NCI-H510A treated with DMSO at 0.1 percent for 48 hours (cell line): ENCODE results near the gene OR13A1.
"Not testable (repeated sequence)": the region's sequence is repeated elsewhere in the genome, so short reads cannot be mapped to it uniquely, and the experiment has no call there.

Experiments used
- DNase-seq: peaks from one replicate; lab custom pipeline; 2025; lab: John Stamatoyannopoulos, UW

Gene OR13A1

GRCh38 chr10:45280113-45280760 is 35.2 kb downstream of the OR13A1 start:
- DNase-seq = no peak

- no peak for DNase-seq
Measured at GRCh38 chr10:45279682-45280081, 35.7 kb downstream of the OR13A1 start.

- DNase-seq = no peak
Measured at GRCh38 chr10:45278860-45279498, 36.4 kb downstream of the OR13A1 start.

GRCh38 chr10:45276146-45276545 is 39.3 kb downstream of the OR13A1 start:
- not testable (repeated sequence) for DNase-seq

GRCh38 chr10:45274364-45274763 is 41.0 kb downstream of the OR13A1 start:
- DNase-seq = no peak

- DNase-seq = not testable (repeated sequence)
Measured at GRCh38 chr10:45267777-45268176, 47.6 kb downstream of the OR13A1 start.

GRCh38 chr10:45265996-45266395 is 49.4 kb downstream of the OR13A1 start:
- DNase-seq = no peak

GRCh38 chr10:45261946-45262345 is 53.5 kb downstream of the OR13A1 start:
- no peak for DNase-seq

GRCh38 chr10:45261243-45261775 is 54.1 kb downstream of the OR13A1 start:
- no peak for DNase-seq

GRCh38 chr10:45260635-45261034 is 54.8 kb downstream of the OR13A1 start:
- DNase-seq = not testable (repeated sequence)

- DNase-seq = not testable (repeated sequence)
Measured at GRCh38 chr10:45259786-45260495, 55.5 kb downstream of the OR13A1 start.

GRCh38 chr10:45257600-45257999 is 57.8 kb downstream of the OR13A1 start:
- no peak for DNase-seq

GRCh38 chr10:45256246-45256645 is 59.2 kb downstream of the OR13A1 start:
- DNase-seq = no peak

GRCh38 chr10:45255706-45256105 is 59.7 kb downstream of the OR13A1 start:
- no peak for DNase-seq

GRCh38 chr10:45254892-45255291 is 60.5 kb downstream of the OR13A1 start:
- DNase-seq = no peak

- no peak for DNase-seq
Measured at GRCh38 chr10:45253183-45253914, 62.1 kb downstream of the OR13A1 start.
